NCI-H1417 treated with DMSO at 0.1 percent for 48 hours (cell line): ENCODE measurements around the gene SSU72.

ENCODE experiments used
- DNase-seq: peaks from one replicate; lab custom pipeline; 2025; lab: John Stamatoyannopoulos, UW

Gene SSU72

DNA sequence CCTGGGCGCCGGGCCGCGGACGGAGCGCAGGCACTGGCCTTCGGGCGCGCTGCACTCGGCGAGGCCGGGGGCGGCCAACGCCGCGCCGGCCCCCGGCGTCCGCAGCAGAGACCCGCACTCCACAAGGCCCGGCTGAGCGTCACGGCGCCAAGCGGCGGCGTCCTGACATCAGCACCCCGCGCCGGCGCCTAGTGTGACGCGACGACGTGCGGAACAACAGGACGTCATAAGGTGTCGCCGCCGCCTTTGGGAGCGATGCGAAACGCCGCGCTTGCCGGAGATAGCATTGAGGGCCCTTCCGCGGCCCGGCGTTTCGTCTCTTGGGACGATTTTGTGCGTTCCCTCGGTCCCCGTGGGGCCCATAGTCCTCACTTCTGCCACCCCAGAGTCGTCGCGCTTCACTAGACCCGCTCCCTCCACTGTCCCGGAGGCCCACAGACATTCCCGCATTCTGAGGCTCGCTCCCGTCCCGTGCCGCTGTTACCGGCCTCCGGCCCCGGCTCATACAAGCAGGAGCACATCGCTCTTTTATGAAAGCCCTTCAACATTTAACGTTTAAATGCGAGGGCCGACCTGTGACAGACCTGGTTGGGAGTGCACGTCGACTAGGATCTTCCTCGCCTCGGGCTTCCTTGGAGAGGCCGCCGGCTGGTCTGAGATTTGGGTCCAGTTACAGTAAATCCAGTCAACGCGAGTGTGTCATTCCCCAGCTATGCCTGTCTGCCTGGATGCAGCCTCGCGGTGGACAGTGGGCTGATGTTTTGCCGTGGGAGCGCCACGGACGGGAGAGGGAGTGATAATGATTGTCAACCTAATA is at the start of gene SSU72:
TSS of gene SSU72 (minus strand) at position 143 of the 817 bp plus-strand sequence. CDS start 306 bp downstream, outside the sequence.
- no peak for DNase-seq

- DNase-seq = no peak
Measured at GRCh38 chr1:1623631-1624442, 49.2 kb upstream of the SSU72 start.

DNA sequence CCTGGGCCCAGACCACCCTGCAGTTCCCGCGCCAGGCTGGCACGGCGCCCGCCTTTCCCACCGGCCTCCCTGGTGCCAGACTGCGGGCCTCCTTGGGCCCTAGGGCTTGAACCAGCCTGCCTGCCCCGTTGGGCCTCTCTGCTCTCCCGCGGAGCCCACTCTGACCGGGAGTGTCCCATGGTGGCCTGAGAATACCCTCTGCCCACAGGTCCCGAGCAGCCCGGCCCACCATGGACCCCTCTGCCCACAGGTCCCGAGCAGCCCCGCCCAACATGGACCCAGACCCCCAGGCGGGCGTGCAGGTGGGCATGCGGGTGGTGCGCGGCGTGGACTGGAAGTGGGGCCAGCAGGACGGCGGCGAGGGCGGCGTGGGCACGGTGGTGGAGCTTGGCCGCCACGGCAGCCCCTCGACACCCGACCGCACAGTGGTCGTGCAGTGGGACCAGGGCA is 48.5 kb upstream of the SSU72 start:
- DNase-seq = no peak

DNA sequence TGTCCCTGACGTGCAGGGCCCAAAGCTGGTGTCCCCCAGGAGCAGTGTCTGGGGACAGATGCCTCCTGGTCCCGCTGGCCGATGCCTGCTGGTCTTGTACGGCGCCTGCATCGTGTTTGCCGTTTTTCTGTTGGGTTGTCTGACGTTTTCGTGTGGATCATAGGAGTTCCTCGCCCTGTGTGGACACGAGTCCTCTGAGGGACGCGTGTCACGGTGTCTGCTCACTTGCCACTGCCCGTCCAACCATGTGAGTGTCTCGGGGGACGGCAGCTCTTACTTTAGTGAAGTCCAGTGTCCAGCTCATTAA is 48.1 kb upstream of the SSU72 start:
- no peak for DNase-seq

GRCh38 chr1:1622010-1622787 is 47.5 kb upstream of the SSU72 start:
- DNase-seq = no peak

DNA sequence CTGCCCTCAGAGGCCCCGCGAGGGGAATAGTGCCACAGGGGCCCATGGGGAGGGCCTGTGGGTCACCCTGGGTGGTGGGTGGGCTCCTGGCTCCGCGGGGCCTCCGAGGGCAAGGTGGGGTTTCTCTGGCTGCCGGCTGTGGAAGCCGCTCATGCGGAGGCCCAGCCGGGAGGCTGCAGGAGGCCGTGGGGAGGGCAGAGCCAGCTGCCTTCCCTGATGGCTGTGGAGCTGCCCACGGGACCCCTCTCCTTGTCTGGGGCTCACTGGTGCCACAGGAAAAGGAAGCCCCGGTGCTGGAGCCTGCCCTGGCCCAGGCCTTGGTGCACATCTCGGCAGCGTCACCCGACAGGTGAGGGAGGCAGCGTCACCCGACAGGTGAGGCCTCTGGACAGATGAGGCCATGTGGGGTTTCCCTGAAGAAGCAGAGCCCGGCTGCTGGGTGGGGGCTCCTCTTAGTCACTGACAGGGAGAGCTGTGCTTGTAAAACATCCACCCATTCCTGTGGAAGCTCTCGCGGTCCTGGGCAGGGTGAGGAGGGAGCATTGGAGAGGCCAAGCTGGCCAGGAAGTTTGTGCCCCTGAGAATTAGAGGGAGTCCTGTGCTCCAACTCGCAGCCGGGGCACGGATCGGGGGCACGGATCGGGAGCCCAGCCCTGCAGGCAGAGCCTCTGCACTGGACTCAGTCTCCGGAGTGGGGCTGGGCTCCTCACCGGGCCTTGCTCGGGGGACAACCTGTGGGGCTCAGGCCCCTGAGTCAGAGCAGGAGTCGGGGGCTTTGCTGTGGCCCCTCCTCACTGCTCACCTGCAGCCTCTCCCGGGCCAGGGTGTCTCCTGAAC is 46.7 kb upstream of the SSU72 start:
- no peak for DNase-seq

- no peak for DNase-seq
Measured at GRCh38 chr1:1620433-1621139, 45.9 kb upstream of the SSU72 start.

- no peak for DNase-seq
Measured at GRCh38 chr1:1619917-1620361, 45.3 kb upstream of the SSU72 start.

GRCh38 chr1:1618396-1619068 is 43.9 kb upstream of the SSU72 start:
- no peak for DNase-seq

GRCh38 chr1:1617925-1618324 is 43.3 kb upstream of the SSU72 start:
- no peak for DNase-seq

GRCh38 chr1:1617516-1617915 is 42.9 kb upstream of the SSU72 start:
- DNase-seq = no peak

DNA sequence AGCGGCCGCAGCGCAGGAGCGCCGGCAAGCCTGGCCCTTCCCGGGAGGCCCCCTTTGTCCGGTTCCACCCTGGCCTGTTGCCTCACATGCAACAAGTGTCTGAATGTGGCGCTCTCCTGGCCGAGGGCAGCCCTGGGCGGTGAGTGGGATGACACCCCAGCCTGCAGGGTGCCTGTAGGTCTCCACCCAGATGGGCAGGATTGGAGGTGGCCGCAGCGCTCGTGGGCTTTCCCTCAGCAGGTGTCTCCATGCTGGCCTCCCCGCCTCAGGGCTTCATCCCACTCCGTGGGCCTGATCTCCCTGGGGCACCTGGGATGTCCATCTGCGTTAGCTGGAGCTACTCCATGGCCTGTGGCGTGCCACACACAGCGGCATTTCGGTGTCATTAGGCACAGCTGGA is 42.2 kb upstream of the SSU72 start:
- no peak for DNase-seq

DNA sequence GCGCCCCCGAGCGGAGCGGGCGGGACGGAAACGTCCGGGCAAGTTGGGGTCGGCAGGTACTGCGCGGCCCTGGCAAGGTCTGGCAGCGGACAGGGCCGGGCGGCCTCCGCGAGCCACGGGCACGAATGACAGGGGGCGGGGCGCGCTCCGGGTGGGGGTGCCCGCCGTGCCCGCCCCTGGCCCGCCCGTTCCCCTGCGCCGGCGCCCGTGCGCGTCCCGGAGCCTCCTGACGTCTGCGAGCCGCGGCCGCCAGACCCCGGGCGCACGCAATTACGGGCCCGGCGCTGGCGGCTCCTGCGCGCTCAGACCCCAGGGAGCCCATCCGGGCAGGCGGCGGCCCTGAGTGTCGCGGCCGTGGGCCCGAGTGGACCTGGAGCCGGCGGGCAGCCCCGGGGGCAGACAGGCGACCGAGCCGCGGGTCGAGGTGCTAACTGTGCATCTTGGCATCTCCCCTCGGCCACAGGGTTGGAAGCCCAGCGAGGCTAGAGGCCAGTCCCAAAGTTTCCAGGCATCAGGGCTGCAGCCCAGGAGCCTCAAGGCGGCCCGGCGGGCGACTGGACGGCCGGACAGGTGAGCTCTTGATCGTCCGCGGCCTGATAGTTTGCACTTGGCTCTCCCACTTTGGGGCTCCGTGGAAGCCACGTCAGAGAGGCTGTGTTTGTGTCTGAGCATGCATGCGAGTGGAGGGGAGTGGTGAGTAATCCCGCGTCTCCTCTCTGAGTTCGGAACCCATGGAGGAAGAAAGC is 41.6 kb upstream of the SSU72 start:
- DNase-seq = no peak

- peak; percentile 52 for DNase-seq
Measured at GRCh38 chr1:1615256-1616044, 40.8 kb upstream of the SSU72 start, which contains the start of gene MIB2. Gene MIB2, plus strand, starts transcription at chr1:1615500. Its CDS starts 7,953 bp downstream, at chr1:1623453.

GRCh38 chr1:1614954-1615255 is 40.2 kb upstream of the SSU72 start:
- no peak for DNase-seq

- DNase-seq = no peak
Measured at GRCh38 chr1:1614204-1614953, 39.7 kb upstream of the SSU72 start.

DNA sequence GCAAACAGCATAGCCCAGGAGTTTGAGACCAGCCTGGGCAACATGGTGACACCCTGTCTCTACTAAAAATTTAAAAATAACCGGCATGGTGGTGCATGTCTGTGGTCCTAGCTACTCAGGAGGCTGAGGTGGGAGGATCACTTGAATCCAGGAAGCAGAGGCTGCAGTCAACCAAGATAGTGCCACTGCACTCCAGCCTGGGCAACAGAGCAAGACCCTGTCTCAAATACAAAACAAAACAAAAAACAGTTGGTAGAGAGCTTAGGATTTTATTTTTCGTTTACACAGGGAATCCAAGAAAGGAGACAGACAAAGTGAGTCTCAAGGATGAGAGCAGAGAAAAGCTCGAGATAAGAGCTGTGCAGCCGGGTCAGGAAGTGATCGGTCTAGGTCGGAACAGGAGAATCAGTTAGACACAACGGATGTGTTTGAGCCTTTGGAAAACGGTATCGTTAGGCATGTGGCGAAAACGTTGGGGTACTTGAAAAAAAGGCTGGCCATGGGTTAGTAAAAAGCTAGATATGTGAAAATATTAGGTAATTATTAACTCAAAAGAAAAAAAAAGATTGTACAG is 38.9 kb upstream of the SSU72 start:
- no peak for DNase-seq

GRCh38 chr1:1612104-1612400 is 37.4 kb upstream of the SSU72 start:
- no peak for DNase-seq
